ENCODE results near the gene PTGIS. TPM values are rescaled to one million over a fixed set of nuclear protein-coding genes. Genes with fewer than 3 reads are reported as not detected.
A peak's percentile ranks its signal among the peaks of the same experiment; 100 is the strongest.
"Not testable (repeated sequence)": the region's sequence is repeated elsewhere in the genome, so short reads cannot be mapped to it uniquely, and the experiment has no call there.

The PTGIS gene
- total RNA-seq, 1 experiment from 2014 or later = 26.9 TPM

DNA sequence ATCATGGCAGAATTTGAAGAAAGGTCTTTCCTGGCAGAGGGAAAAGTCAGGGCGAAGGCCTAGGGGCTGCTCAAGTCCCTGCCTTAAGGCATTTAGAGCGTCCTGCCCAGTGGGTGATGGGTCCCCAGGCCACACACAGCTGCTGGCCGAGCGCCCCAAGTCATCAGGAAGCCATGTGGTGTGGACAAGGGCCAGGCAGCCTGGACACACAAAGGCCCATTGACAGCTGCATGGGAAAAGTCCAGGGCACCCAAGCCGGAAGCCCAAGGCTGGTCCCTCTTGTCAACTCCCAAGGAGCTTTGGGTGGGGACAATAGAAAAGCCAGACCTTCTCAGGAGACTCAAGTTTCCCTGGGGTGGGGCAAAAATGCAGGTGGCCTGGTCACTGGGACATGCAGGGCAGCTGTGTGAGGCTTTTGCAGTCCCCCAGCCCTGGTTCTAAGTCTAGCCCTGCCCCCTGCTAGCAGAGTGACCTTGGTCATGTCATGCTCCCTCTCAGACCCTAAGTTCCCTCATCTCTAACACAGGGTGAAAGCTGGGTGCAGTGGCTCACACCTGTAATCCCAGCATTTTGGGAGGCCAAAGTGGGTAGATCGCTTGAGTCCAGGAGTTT is 44.3 kb upstream of the PTGIS start:
- Histone ChIP-seq H2AFZ (no peak overlapping the region), H4K20me1 (ENCODE audit: insufficient read depth) (no peaks in the 10 kb centered on the region), H3F3A (ENCODE audit: insufficient read depth, low read depth) (peaks cover 43% of the 10 kb centered on the region), H3K4me2 (no peak overlapping the region), H3K36me3 (ENCODE audit: low read depth) (no peaks in the 10 kb centered on the region), H3K27me3 (ENCODE audit: insufficient read depth, low read depth) (no peaks in the 10 kb centered on the region), H3K4me1 (replicated peaks; ENCODE audit: insufficient read depth) (peaks cover 73% of the 10 kb centered on the region), H3K79me2 (ENCODE audit: low read depth) (no peaks in the 10 kb centered on the region), H3K27ac (peak overlapping the region; percentile 6; the same call in 1 of the 2 replicates), H3K4me3 (no peak overlapping the region), H3K9me3 (ENCODE audit: insufficient read depth, low read depth) (no peaks in the 10 kb centered on the region), H3K9me2 (ENCODE audit: insufficient read depth) (no peaks in the 10 kb centered on the region)
- no TSS peak for BruUV-seq (replicated peaks)
- POLR2A ChIA-PET (ENCODE audit: unreplicated experiment) = interaction anchor here (0.6 kb wide), 2 partner anchors 38 to 63 kb away, joined by 3 read pairs; no protein-coding TSS in a partner anchor
- peak; percentile 82 to 85 for DNase-seq
- intact Hi-C loops (cut with micrococcal nuclease; ENCODE audit: unreplicated experiment) = loop anchor here (1.0 to 5.0 kb wide), 5 partner anchors 100 to 565 kb away; partner anchors contain the start of genes B4GALT5 and SLC9A8
- no peak for TF ChIP-seq CTCF (conservative IDR thresholded peaks at IDR 0.05)
- no peak for TF ChIP-seq EZH2 (IDR thresholded peaks at IDR 0.05; ENCODE audit: low read depth)
- CTCF ChIA-PET = interaction anchor here (0.6 to 1.4 kb wide), 5 partner anchors 71 to 234 kb away, joined by 3 to 17 read pairs (median 3); no protein-coding TSS in a partner anchor

GRCh38 chr20:49611539-49612126 is 43.7 kb upstream of the PTGIS start:
- intact Hi-C loops (cut with micrococcal nuclease; ENCODE audit: unreplicated experiment) = loop anchor here (1.0 to 5.0 kb wide), 8 partner anchors 101 to 566 kb away; partner anchors contain the start of genes B4GALT5 and SLC9A8
- CTCF ChIA-PET = interaction anchor here (0.7 to 1.4 kb wide), 4 partner anchors 70 to 235 kb away, joined by 3 to 17 read pairs (median 3); no protein-coding TSS in a partner anchor
- not testable (repeated sequence) for BruUV-seq (replicated peaks)

DNA sequence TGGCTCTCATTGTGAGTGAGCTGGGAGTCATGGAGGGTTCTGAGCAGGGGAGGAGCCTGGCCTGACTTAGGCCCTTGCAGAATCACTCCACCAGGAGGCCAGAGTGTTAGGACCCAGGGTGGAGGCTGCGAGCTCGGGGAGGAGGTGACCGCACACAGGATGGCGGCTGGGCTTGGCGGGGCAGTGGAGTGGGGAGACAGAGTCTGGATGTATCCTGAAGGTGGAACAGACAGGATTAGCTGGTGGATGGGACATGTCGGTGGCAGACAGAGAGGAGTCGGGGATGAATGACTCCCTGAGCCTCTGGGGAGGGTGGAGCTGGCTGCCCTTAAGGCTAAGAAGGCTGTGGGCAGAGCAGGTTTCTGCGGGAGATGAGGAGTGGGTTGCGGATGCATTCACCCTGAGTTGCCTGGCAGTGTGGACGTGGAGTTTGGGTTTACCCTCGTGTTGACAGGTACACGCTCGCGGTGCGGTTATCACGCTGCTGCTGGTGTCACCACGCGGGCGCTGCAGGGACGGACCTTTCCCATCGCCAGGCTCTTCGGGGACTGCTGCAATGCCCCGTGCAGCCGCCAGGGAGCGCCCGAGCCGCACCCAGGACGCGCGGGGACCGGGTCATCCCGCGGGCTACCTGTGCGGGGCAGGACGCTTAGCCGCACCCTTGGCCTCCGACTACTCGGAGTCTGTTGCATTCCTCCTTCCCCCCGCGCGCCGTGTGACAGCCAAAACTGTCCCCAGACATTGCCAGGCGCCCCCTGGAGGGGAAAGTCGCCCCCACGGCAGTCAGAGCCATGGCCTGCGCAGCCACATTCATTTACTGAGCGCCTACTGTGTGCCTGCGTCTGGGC is 43.0 kb upstream of the PTGIS start:
- peak overlapping the region; percentile 70 for H3K4me2 ChIP-seq
- TF ChIP-seq CTCF (conservative IDR thresholded peaks at IDR 0.05) (peak; percentile 99), EZH2 (IDR thresholded peaks at IDR 0.05; ENCODE audit: low read depth) (no peak)
- CTCF ChIA-PET = interaction anchor here (0.6 to 3.5 kb wide), 6 partner anchors 69 to 603 kb away, joined by 3 to 75 read pairs (median 5); no protein-coding TSS in a partner anchor
- peak overlapping the region; percentile 18; the same call in 1 of the 2 replicates for H3K27ac ChIP-seq
- peaks cover 32% of the 10 kb centered on the region for H3F3A ChIP-seq (ENCODE audit: insufficient read depth, low read depth)
- no peaks in the 10 kb centered on the region for H4K20me1 ChIP-seq (ENCODE audit: insufficient read depth)
- no peaks in the 10 kb centered on the region for H3K79me2 ChIP-seq (ENCODE audit: low read depth)
- peak; percentile 80 to 94 for DNase-seq
- H3K4me3 ChIP-seq = no peak overlapping the region
- H3K4me1 ChIP-seq (replicated peaks; ENCODE audit: insufficient read depth) = peaks cover 74% of the 10 kb centered on the region
- H2AFZ ChIP-seq = peak overlapping the region; percentile 52
- no peaks in the 10 kb centered on the region for H3K9me2 ChIP-seq (ENCODE audit: insufficient read depth)
- no peaks in the 10 kb centered on the region for H3K36me3 ChIP-seq (ENCODE audit: low read depth)
- POLR2A ChIA-PET (ENCODE audit: unreplicated experiment) = interaction anchor here (0.5 to 0.7 kb wide), 4 partner anchors 14 to 310 kb away, joined by 4 to 14 read pairs (median 4); no protein-coding TSS in a partner anchor
- H3K9me3 ChIP-seq (ENCODE audit: insufficient read depth, low read depth) = no peaks in the 10 kb centered on the region
- BruUV-seq (replicated peaks) = no TSS peak
- no peaks in the 10 kb centered on the region for H3K27me3 ChIP-seq (ENCODE audit: insufficient read depth, low read depth)
- intact Hi-C loops (cut with micrococcal nuclease; ENCODE audit: unreplicated experiment) = loop anchor here (1.0 to 5.0 kb wide), 6 partner anchors 101 to 566 kb away; partner anchors contain the start of gene B4GALT5

More at GRCh38 chr20:49611539-49612126, 43.7 kb upstream of the PTGIS start:
- Histone ChIP-seq H3F3A (ENCODE audit: insufficient read depth, low read depth) (peaks cover 39% of the 10 kb centered on the region), H3K4me1 (replicated peaks; ENCODE audit: insufficient read depth) (peaks cover 75% of the 10 kb centered on the region), H3K27ac (peak overlapping the region; percentile 18; the same call in 1 of the 2 replicates), H3K4me2 (peak overlapping the region; percentile 70)
- H2AFZ ChIP-seq; H4K20me1 ChIP-seq (ENCODE audit: insufficient read depth); DNase-seq; H3K4me3 ChIP-seq; H3K36me3 ChIP-seq (ENCODE audit: low read depth); H3K9me2 ChIP-seq (ENCODE audit: insufficient read depth); H3K9me3 ChIP-seq (ENCODE audit: insufficient read depth, low read depth); H3K79me2 ChIP-seq (ENCODE audit: low read depth); H3K27me3 ChIP-seq (ENCODE audit: insufficient read depth, low read depth): not testable (repeated sequence)
- POLR2A ChIA-PET (ENCODE audit: unreplicated experiment) = interaction anchor here (0.6 kb wide), 1 partner anchor 39 kb away, joined by 3 read pairs; no protein-coding TSS in a partner anchor

Data from PC-9 (cell line).